NCI-H82 treated with DMSO at 0.1 percent for 48 hours (cell line): ENCODE data around the gene TMEM26.

Experiments
- DNase-seq: peaks from one replicate; lab custom pipeline; 2025; ENCODE audit not compliant: unreplicated experiment; lab: John Stamatoyannopoulos, UW

The TMEM26 gene

DNA sequence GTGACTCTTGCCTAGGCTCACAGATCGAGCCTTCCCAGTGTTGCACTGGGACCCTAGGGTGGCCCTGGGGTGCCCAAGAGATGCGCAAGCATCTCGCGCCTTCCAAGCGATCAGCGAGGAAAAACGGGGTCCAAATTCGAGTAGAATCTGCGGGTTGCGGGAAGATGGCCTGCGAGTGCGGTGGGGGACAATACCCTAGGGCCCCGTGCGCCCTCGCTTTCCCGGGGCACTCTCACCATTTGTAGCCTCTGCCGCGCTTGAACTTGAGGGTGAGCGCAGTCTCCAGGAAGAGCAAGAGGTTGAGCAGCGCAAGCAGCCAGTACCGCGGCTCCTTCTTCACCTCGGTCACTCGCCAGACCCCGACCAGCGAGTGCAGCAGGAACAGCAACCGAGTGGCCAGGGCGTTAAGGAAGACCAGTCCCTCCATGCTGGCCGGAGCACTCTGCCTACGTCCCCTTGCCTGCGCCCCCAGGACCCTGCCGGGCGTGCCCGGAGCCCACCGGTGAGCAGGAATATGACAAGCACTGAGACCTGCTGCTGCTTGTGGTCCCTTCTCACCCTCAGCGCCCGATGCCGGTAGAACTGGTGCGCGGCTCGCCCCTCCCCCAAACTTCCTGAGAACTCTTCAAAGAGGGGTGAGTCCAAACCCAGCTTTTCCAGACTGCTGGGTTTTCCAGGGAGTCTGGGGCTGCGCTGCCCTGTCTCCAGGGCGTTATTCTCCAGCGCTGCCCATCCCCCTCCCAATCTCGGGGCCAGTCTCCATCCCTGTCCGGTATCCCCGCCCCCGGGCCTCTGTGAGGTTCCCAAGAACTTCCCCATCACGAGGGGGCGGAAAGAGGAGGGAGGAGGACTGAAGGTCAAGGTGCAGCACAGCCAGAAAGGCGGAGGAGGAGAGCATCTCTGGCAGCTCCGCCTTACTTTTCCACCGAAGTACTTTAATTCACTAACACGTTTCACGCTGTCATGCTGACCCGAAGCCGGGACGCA, at the start of gene TMEM26:
TMEM26 (minus strand) TSS at position 727 of the 987 bp plus-strand sequence; CDS start at position 427, 300 bp downstream.
- no peak for DNase-seq

DNA sequence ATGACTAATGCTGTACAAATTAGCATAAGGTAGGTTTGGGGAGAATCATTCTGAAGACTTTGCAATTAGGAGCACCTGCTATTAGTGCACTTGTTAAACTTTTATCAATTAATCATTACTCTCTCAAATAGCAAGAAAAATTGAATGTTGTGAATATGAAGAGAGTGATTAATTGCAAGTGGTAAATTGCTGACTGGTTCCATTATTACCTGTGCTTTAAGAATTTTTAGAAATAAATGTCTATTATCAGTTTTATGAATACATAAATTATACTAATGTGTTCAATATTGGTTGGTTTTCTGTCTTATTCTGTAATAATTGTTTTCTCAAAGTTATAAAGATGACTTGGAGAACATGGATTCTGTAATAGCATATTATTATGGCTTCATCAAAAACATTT, 47.3 kb upstream of the TMEM26 start:
- DNase-seq: no peak

DNA sequence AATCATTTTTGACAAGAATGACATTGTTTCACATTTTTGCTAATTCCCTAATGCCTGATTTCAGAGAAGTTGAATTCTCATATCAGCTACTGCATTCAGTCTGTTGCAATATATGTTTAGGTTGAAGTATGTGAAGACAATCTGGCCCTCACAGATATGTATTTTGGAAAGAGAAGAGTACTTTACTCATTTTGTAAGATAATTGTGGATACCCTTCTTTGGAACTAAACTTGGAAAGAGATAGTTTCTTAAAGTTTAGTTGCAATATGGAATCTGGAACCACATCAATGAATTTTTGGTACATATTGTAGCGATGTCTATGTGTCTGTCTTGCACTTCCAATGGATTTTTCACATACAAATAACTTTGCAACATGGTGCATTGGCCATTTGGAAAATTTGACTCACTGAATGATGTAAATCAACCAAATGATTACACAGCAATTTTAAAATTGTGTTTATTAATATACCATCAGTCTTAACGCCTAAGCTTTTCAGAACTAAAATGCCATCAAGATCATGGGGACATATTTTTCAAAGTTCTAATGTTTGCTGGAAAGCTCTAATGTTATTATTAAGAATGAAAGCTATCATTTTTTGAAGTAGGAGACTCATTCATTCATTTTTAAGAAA, 39.3 kb upstream of the TMEM26 start:
- no peak for DNase-seq

DNA sequence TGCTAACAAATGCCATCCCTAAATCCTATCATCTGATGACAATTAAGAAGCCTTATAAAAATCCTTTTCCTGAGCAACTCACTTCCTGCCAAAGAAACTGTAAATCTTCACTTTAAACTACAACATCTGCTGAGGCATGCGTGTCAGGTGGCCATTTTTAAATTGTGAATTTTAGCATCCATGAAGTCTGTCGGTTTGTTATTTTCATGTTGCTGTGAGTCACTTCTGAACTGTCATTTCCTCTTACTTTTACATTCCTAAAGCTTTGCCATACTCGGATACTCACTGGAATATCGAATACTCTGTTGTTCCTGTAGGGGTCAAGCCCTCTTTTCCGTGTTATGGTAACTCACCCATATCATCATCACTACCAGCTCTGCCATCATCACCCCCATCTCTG, 34.3 kb upstream of the TMEM26 start:
- DNase-seq: no peak

DNA sequence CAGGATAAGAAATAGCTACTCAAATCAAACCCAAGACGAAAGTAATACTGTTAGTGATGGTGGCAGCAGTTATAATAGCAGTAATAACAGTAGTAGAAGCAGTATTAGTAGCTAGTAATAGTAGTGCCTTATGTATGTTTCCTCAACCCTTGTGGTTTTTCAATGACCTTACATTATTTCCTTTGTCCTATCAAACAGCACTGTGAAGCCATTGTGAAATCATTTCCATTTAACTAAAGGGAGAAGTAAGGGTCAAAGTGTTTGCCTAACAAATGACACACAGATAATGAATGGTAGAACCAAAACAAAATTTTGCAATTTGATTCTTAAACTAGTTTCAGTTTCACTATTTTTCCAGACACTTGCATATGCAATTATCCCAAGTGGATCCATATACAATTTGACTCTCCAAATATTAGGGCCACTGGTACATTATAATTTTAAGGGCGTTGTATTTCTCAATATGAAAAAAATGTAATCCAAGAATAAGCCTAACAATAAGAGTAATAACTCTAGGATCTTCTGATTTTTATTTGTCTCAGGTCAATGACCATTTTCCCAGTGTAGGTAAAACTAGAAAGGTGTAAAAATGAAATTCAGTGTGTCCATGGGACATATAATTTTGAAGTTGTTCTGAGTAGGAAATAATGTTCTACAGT, 33.7 kb upstream of the TMEM26 start:
- no peak for DNase-seq

DNA sequence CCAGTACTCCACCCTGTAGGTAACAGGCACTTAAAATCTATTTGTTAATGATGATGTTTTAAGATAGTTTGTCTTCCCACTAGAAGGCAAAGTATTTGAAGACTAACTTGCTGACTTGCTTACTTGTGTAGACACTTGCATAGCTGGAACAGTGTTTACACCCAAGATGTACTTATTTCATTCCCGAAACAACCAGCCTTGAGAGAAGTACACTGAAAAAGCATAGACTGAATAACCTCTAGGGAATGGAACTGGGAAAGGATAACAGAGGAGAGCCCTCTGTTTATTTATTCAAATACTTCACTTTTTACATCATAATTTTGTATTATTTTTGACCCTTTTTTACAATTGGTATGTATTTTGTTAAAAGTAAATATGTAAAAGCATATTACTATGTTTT, 33.1 kb upstream of the TMEM26 start:
- no peak for DNase-seq

DNA sequence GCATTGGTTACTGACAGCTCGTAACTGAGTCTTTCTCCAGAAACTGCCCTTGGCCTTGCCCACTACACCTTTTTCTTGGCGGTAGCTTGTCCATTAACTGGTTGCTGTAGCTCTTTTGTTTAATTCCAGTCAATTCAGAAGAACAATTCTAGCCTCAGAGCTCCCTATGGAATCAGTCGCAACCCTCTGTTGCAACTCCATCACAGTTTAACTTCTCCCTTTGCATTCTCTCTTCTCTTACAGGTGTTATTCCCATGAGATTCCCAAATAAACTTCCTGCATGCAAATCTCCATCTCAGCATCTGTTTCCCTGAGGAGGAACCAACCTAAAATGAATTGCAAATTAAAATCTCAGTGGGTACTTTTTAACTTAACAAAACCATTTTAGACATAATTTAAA, 28.4 kb upstream of the TMEM26 start:
- no peak for DNase-seq

DNA sequence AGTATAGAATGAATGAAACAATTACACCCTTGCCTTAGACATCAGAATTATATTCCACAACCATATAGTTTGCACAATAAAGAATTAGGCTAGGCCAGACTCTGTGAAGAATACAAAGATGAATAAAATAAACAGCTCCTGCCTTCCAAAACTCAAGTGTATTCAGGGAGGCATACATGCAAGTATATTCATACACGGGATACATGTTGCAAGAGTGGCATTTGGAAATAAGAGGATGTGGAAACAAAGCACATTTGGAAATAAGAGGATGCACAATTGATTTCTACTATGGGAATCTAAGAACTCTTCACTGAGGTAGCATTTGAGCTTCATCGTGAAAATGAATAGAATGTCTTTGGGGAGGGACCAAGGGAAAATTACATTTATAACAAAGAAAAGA, 27.0 kb upstream of the TMEM26 start:
- no peak for DNase-seq

DNA sequence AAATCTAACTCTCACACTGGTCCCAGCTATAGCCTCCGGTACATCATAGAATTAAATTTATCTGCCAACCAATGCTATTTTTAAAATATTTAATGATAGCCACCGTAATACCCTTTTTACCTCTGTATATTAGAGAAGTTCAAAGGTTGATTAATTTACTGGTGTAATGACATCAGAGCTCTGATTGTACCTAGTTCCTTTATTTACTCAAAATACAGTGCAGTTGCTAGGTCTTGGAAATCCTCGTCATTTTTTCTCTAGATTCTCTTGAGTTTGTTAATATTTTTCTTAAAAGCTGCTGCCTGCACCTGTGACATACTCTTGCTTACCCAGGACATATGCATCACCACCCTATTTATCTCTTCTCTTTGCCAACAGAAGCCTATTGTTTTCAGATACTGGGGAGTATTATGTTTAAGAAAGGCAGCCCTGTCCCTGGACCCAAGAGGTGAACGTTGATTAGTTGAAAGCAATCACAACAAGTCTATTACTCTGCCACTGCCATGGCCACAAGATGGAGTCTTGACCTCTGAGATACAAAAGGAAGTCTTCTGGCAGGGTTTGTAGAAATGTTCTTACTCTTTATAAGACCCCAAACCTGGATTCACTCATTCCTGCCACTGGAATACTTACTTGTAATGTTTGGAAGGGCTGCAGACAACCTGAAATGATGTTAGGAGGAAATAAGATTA, 25.6 kb upstream of the TMEM26 start:
- no peak for DNase-seq

DNA sequence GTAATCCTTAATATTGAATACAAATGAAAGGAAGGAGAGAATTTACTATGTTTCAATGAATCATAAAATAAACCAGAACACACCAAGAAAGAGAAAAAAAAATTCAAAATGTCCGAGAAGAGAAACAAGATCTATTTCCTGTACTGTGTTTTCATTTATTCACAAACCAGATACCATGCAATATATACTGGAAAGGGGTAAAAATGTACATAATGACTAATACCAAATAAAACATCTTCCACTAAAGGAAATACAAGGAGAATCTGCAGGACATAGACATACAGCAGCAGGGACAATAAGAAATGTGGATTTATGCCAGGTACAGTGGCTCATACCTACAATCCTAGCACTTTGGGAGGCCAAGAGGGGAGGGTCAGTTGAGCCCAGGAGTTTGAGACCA, 24.3 kb upstream of the TMEM26 start:
- no peak for DNase-seq

DNA sequence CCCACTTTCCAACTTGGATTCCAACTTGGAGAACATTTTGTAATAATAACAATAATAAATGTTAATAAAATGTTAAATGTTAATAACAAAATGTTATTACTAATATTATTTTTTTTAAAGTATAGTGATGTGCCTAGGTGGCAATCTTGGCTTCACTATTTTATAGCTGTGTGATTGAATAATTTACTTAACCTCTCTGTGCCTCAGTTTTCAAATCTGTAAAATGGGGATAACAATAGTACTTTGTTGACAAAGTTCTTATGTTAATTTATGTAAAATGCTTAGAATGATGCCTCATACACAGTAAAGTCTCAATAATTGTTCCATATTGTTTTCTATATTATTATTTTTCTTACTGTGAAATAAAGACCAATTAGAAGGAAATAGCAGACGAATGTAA, 23.3 kb upstream of the TMEM26 start:
- DNase-seq: no peak

DNA sequence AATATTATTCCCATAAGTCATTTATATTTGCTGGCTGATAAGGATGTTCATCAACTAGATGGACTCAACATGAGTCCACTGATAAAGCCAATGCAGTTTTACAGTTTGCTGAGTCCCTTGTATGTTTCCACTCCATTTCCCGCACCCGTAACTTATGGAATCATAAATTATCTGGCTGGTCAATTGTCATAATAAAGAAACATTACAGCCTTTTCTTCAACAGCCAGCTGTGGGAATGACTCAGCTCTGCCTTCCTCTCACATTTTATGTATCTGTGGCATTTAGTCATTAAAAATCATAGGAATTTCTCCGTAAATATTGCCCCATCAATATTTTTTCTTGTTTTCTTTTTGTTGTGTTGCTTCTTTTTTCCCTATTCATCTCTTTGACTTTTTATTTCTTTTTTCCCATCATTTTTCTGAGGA, 22.3 kb upstream of the TMEM26 start:
- DNase-seq: no peak

DNA sequence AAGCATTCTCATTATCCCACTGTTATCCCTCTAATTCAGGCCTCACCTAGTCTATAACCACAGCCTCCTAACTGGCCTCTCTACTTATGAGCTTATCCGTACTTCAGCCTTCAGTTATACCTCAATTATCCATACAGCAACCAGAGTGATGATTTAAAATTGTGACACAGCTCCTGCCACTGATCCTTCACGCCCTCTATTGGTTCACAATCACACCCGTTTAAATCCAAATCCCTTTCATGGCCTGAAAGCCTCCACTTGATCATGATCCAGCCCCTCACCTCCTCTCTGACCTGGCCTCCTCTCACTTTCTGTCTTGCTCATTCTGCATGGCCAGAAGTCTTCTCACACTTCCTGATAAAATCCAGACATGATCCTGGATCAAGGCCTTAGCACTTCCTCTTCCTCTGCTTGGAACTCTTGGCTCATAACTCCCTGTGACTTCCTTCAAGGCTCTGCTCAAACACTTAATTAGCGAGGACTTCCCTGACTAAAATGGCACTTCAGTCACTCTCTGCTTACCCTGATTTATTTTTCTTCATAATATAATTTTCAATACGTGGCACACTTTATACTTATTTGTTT, 19.0 kb upstream of the TMEM26 start:
- DNase-seq: no peak

DNA sequence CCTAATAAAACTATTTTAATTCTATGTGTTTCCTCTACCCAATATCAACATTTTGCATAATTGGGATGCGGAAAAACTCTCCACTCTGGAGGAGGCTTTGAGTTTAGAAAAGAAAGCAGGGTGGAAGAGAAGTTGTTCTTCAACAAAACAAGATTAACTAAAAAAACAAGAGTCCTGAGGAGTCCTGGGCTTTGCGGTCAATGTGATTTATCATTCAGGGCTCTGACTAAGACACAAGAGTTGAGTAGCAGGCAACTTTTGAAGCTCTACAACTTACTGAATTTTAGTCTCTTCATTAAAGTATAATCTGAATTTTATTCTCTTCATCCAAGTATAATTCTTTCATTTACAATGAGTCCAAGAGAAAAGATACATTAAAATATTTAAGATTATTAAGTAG, 18.3 kb upstream of the TMEM26 start:
- no peak for DNase-seq

DNA sequence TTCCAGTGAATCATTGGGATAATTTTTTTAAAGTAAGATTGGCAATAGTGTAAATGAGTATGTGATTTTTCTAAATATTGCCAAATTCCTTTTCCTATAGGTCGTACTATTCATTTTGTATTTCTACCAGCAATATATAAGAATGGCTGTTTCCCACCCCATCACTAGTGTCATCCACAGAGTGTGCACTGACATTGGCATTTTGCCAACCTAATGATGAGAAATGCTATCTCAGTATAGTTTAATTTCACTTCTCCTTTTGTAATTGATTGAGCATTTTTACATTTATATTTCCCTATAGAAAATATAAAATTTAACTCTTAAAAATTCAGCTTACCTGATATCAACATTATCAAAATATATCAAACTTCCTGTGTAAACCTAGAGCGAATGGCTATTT, 17.6 kb upstream of the TMEM26 start:
- no peak for DNase-seq

DNA sequence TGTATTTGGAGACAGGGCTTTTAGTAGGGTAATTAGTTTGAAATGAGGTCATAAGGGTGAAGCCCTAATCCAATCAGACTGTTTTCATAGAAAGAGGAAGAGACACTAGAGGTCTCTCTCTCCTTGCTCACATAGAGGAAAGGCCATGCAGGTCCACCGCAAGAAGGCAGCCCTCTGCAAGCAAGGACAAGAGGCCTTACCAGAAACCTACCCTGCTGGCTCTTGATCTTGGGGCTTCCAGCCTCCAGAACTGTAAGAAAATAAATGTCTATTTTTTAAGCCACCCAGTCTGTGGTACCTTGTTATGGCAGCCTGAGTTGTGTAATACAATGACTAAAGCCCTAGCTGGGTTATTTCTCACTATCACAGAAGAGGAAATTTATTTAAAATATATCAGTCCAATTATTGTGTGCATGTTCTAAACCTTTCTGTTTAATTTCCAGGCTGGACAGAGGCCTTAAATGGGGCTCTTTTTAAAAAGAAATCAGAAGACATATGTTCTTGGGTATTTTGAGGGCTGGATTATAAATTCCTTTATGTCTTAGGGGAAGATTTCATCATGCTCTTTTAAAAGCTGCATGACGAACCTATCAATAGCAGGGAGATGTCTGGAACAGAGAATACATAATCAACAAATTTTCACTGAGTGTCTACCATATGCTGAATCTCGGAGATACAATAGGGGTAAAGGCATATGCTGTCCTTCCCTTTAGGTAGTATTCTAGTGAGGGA, 12.9 kb upstream of the TMEM26 start:
- no peak for DNase-seq

DNA sequence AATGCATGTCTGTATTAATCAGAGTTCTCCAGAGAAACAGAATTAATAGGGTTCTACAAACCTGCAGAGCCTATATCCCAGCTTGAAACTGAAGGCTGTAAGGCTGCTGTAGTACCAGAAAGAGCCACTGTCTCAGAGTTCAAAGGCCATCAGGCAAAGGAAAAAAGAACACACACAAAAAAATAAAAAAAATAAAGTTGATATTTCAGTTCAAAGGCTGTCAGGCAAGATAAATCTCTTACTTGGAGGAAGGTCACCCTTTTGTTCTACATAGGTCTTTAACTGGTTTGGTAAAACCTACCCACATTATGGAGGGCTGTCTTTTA, 12.0 kb upstream of the TMEM26 start:
- DNase-seq: no peak

DNA sequence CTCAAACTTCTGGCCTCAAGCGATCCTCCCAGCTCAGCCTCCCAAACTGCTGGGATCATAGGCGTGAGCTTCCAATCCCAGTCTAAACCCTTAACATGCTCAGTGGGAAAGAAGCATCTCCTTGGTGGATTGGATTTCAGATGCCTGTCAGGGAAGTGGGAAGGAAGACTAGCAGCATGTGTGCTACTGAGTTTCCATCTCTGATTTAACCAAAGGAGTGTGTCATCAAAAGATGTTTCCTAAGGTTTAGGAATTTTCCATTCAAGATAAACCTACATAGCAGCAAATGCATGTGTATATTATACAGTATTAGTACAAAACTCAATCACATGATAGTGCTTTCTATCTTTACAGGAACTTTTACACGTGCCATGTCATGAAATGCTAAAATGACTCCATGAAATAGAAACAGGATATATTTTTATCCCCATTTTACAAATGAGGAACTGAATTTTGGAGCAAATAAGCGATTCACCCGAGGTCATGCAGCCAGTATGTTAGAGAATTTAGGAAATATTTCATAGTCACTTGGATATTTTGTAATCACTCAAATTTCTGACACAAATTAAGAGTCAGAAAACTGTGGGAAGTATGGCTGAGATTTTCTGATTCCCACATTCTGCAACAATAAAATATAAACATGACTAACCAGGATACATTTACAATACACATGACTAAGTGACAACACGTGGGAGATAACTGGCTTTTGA, 11.4 kb upstream of the TMEM26 start:
- no peak for DNase-seq

DNA sequence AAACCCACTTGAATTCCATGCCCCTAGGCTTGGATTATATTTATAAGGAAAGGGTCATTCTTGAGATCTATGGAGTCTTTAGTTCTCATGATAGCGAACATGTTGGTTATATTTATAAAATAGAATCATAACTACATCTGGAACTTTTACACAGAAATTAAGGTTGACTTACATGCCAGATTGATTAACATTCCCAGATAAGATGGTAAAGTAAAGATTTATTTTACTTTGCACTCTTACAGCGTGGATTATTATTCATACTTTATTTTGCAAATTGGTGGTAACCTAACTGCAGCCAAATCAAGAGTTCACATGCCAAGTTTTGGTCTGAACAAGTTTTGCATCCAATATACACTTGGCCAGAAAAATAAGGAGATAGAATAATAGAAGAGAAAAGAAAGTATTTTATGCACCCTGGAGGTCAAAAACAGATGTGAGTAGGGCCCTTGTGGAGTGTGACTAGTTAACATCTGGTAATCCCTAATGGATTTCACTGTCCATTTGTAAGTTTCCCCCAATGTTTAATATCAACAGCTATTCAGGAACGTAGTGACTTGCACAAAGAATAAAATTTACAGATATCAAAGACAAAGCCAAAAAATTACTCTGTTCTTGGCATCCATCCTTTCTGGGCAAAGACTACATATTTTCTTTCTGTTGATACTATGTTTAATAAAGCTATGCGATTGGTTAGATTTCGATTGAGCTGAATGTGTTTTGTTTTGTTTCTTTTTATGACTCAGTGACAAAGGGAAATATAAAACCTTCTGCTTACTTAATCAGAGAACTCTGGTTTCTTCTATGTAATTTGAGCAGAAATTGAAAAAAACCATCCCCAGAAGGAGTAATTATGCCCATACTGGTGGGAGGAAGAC, 10.1 kb upstream of the TMEM26 start:
- DNase-seq: no peak
